SK-N-SH (cell line): ENCODE measurements around the gene ZBTB12. TPM values are rescaled to one million over a fixed set of nuclear protein-coding genes. Genes with fewer than 3 reads are reported as not detected.
A peak's percentile ranks its signal among the peaks of the same experiment; 100 is the strongest.

ENCODE experiments used
- CTCF ChIA-PET: fragments of 300-600, 350-600 bp; formaldehyde crosslinking; extraction: SDS; loops from one replicate; lab custom pipeline; 2021; lab: Yijun Ruan, JAX
- POLR2A ChIA-PET: fragments of 350-600 bp; sonication (Branson Sonifier 250); formaldehyde crosslinking; extraction: SDS; loops from one replicate; lab custom pipeline; 2020; ENCODE audit warnings: antibody characterized with exemption, inconsistent platforms; lab: Yijun Ruan, JAX
- DNase-seq: peaks from one replicate; pipeline ENCODE4 v3.0.0; 2012
- H2AFZ ChIP-seq: fragments of 200-600 bp; sonication (generic); 2 replicates; pipeline ENCODE4 v1.8.1; 2016; ENCODE audit warnings: antibody characterized with exemption, mild to moderate bottlenecking, low read depth
- H3F3A ChIP-seq: fragments of 200-600 bp; sonication (generic); replicated peaks from 2 replicates; pipeline ENCODE3; 2016; ENCODE audit warnings: antibody characterized with exemption, mild to moderate bottlenecking; ENCODE audit not compliant: insufficient read depth
- H3K27ac ChIP-seq, 2 experiments: fragments of 200-500 bp in 1 of 2; fragments of 200-600 bp in 1 of 2; sonication (Bioruptor generic) in 1 of 2; sonication (generic), shearing (Covaris generic) in 1 of 2; 2 replicates each; pipeline versions ENCODE4 v1.5.1 to v1.6.1; 2014 to 2016; ENCODE audit warnings: low read depth in 2 of 2, inconsistent platforms in 1 of 2, low read length in 1 of 2, mild to moderate bottlenecking in 1 of 2, mixed read lengths in 1 of 2
- H3K27me3 ChIP-seq: fragments of 200-600 bp; sonication (generic), shearing (Covaris generic); 2 replicates; pipeline ENCODE4 v1.6.1; 2016; ENCODE audit warnings: mixed run types; ENCODE audit not compliant: insufficient read depth
- H3K36me3 ChIP-seq, 2 experiments: fragments of 200-500 bp in 1 of 2; fragments of 200-600 bp in 1 of 2; sonication (Bioruptor generic) in 1 of 2; sonication (generic) in 1 of 2; replicated peaks in 1 of 2; 2 replicates each; pipeline versions ENCODE3 to v1.5.1; 2014 to 2016; ENCODE audit warnings: low read length in 1 of 2, mild to moderate bottlenecking in 1 of 2; ENCODE audit not compliant: insufficient read depth in 2 of 2, control insufficient read depth in 1 of 2
- H3K4me1 ChIP-seq, 2 experiments: fragments of 200-500 bp in 1 of 2; fragments of 200-600 bp in 1 of 2; sonication (Bioruptor generic) in 1 of 2; sonication (generic), shearing (Covaris generic) in 1 of 2; 2 replicates each; pipeline versions ENCODE4 v1.5.1 to v1.6.1; 2014 to 2016; ENCODE audit warnings: low read depth in 1 of 2, low read length in 1 of 2, mixed run types in 1 of 2; ENCODE audit not compliant: insufficient read depth in 2 of 2, control insufficient read depth in 1 of 2
- H3K4me2 ChIP-seq: fragments of 200-600 bp; sonication (generic), shearing (Covaris generic); 2 replicates; pipeline ENCODE4 v1.6.1; 2017; ENCODE audit warnings: mixed run types
- H3K4me3 ChIP-seq, 2 experiments: fragments of 200-500 bp in 1 of 2; fragments of 200-600 bp in 1 of 2; sonication (Bioruptor generic) in 1 of 2; sonication (generic), shearing (Covaris generic) in 1 of 2; 2 replicates each; pipeline versions ENCODE4 v1.5.1 to v1.8.1; 2014 to 2016; ENCODE audit warnings: low read depth in 2 of 2, inconsistent platforms in 1 of 2, low read length in 1 of 2, mild to moderate bottlenecking in 1 of 2, mixed read lengths in 1 of 2, moderate library complexity in 1 of 2
- H3K79me2 ChIP-seq: fragments of 200-600 bp; sonication (generic); 2 replicates; pipeline ENCODE4 v1.8.1; 2017; ENCODE audit warnings: mild to moderate bottlenecking; ENCODE audit not compliant: insufficient read depth
- H3K9ac ChIP-seq: fragments of 200-600 bp; sonication (generic); 2 replicates; pipeline ENCODE4 v1.6.1; 2017; ENCODE audit warnings: mixed run types
- H3K9me2 ChIP-seq: fragments of 200-600 bp; sonication (generic); 2 replicates; pipeline ENCODE4 v1.6.1; 2017; ENCODE audit warnings: mixed run types
- H3K9me3 ChIP-seq: fragments of 200-600 bp; sonication (generic); 2 replicates; pipeline ENCODE4 v1.6.1; 2017; ENCODE audit warnings: mixed run types, mild to moderate bottlenecking, moderate library complexity
- H4K20me1 ChIP-seq: fragments of 200-600 bp; sonication (generic); 2 replicates; pipeline ENCODE4 v1.6.1; 2017; ENCODE audit warnings: mild to moderate bottlenecking, mixed run types; ENCODE audit not compliant: insufficient read depth
- FOSL2 ChIP-seq: IDR thresholded peaks from 2 replicates; pipeline ENCODE4 v1.4.0; 2012; ENCODE audit warnings: low read depth, mild to moderate bottlenecking, moderate library complexity, borderline replicate concordance
- JUND ChIP-seq: IDR thresholded peaks from 2 replicates; pipeline ENCODE4 v1.4.0; 2012
- MAX ChIP-seq: IDR thresholded peaks from 2 replicates; pipeline ENCODE4 v1.4.0; 2012; ENCODE audit warnings: low read depth
- NRF1 ChIP-seq: IDR thresholded peaks from 2 replicates; pipeline ENCODE4 v1.6.1; 2012; ENCODE audit warnings: low read depth, mild to moderate bottlenecking, low read length
- PBX3 ChIP-seq: IDR thresholded peaks from 2 replicates; pipeline ENCODE4; 2012
- POLR2AphosphoS5 ChIP-seq: IDR thresholded peaks from 2 replicates; pipeline ENCODE4 v1.6.1; 2012; ENCODE audit warnings: low read depth, low read length
- RCOR1 ChIP-seq: fragments of 150-350 bp; IDR thresholded peaks from 2 replicates; pipeline ENCODE4 v1.6.1; 2017; ENCODE audit warnings: antibody characterized with exemption, low read length
- TCF12 ChIP-seq: IDR thresholded peaks from 2 replicates; pipeline ENCODE4 v1.4.0; 2012
- ZBTB33 ChIP-seq: IDR thresholded peaks from 2 replicates; pipeline ENCODE4 v1.4.0; 2012; ENCODE audit warnings: low read depth, borderline replicate concordance
- WGBS: methylation state at CpG from one replicate; pipeline ENCODE4 v1.1.6; 2017; ENCODE audit warnings: low lambda C conversion rate; 5-methylcytosine and 5-hydroxymethylcytosine counted together
- polyA plus RNA-seq, 3 experiments: library from polyadenylated mRNA; depleted of rRNA; stranded (reverse); fragments of >200 nt; gene quantifications; 2 replicates each; pipeline ENCODE4 v1.2.3, GENCODE V29; 2012

The ZBTB12 gene
- polyA plus RNA-seq, 1 of the 3 experiments (the other 2 are of a cell fraction): 8.3 TPM

- Histone ChIP-seq H3K9me3 (no peaks in the 10 kb centered on the region), H3K4me2 (no peak overlapping the region), H3K27ac (no peak overlapping the region), H3K79me2 (no peaks in the 10 kb centered on the region), H2AFZ (no peak overlapping the region), H3F3A (peaks cover 30% of the 10 kb centered on the region)
- POLR2A ChIA-PET: interaction anchor here (0.6 to 1.3 kb wide), 2 partner anchors 10 to 1351 kb away, joined by 3 to 4 read pairs; no protein-coding TSS in a partner anchor
- 81% methylated on average over 7 of the region's 7 CpGs for WGBS
- TF ChIP-seq TCF12 (no peak), POLR2AphosphoS5 (0 out of 2 replicates have a peak, but pooled peaks have one; percentile 2), PBX3 (no peak), ZBTB33 (no peak), NRF1 (no peak)
- TF ChIP-seq, all 33 proteins: peak for 1
- CTCF ChIA-PET: interaction anchor here (0.7 to 4.5 kb wide), 6 partner anchors 10 to 269 kb away, joined by 3 to 29 read pairs (median 6); partner anchors contain the start of genes DXO, LY6G5C and SKIC2
- Histone ChIP-seq H3K27me3 (no peaks in the 10 kb centered on the region), H3K4me3 (no peak overlapping the region), H3K36me3 (peaks cover 9 to 44% of the 10 kb centered on the region in 2 experiments), H3K4me1 (peaks cover 9 to 12% of the 10 kb centered on the region in 2 experiments; a peak in 1 of 4 replicates), H3K9me2 (no peaks in the 10 kb centered on the region), H3K9ac (no peak overlapping the region), H4K20me1 (no peaks in the 10 kb centered on the region)
- DNase-seq: no peak
Measured at GRCh38 chr6:31949926-31950548, 48.2 kb upstream of the ZBTB12 start.

GRCh38 chr6:31948753-31949413 lies 47.0 kb upstream of the ZBTB12 start:
- WGBS: 55% methylated on average over 3 of the region's 6 CpGs
- H3K4me3 ChIP-seq: no peak overlapping the region
- H3K36me3 ChIP-seq: peaks cover 4 to 32% of the 10 kb centered on the region in 2 experiments
- no peak for DNase-seq
- H2AFZ ChIP-seq: no peak overlapping the region
- TF ChIP-seq MAX (0 out of 2 replicates have a peak, but pooled peaks have one; percentile 27), JUND (peak; percentile 19), POLR2AphosphoS5 (peak; percentile 40), PBX3 (peak; percentile 20; the same call in 1 of the 2 replicates), FOSL2 (no peak), RCOR1 (no peak)
- H3F3A ChIP-seq: peaks cover 25% of the 10 kb centered on the region
- no peaks in the 10 kb centered on the region for H4K20me1 ChIP-seq
- CTCF ChIA-PET: interaction anchor here (0.6 to 2.7 kb wide), 2 partner anchors 22 to 59 kb away, joined by 4 to 9 read pairs; partner anchors contain the start of gene DXO
- no peaks in the 10 kb centered on the region for H3K79me2 ChIP-seq
- H3K9ac ChIP-seq: no peak overlapping the region
- H3K27ac ChIP-seq: no peak overlapping the region
- H3K27me3 ChIP-seq: no peaks in the 10 kb centered on the region
- H3K9me2 ChIP-seq: no peaks in the 10 kb centered on the region
- no peak overlapping the region for H3K4me2 ChIP-seq
- H3K9me3 ChIP-seq: no peaks in the 10 kb centered on the region
- peaks cover 9 to 14% of the 10 kb centered on the region in 2 experiments; a peak in 1 of 4 replicates for H3K4me1 ChIP-seq
- POLR2A ChIA-PET: no interaction called here
